Mesenchymal stem cell (in vitro differentiated cells and primary cell): Measurements from ENCODE around the gene GNAT3.

Source experiments
- DNase-seq: peaks from one replicate; pipeline ENCODE4 v3.0.0-alpha.2; 2013
- H2AFZ ChIP-seq: one replicate; pipeline ENCODE4 v1.6.1; 2013; ENCODE audit warnings: low read depth, mild to moderate bottlenecking, control low read depth, inconsistent platforms, low read length, moderate library complexity
- H2AK5ac ChIP-seq: 2 replicates; pipeline ENCODE4 v1.6.1; 2013; ENCODE audit warnings: low read length, moderate library complexity, mild to moderate bottlenecking, inconsistent platforms; ENCODE audit not compliant: severe bottlenecking
- H2BK120ac ChIP-seq: one replicate; pipeline ENCODE4 v1.6.1; 2013; ENCODE audit warnings: low read depth, mild to moderate bottlenecking, inconsistent platforms, low read length, moderate library complexity
- H2BK12ac ChIP-seq, 2 experiments: one replicate each; pipeline ENCODE4 v1.6.1; 2013; ENCODE audit warnings: inconsistent platforms in 2 of 2, low read length in 2 of 2, mild to moderate bottlenecking in 2 of 2, moderate library complexity in 2 of 2, control low read depth in 1 of 2
- H2BK15ac ChIP-seq: one replicate; pipeline ENCODE4 v1.6.1; 2013; ENCODE audit warnings: mild to moderate bottlenecking, low read depth, inconsistent platforms; ENCODE audit not compliant: poor library complexity, severe bottlenecking
- H2BK5ac ChIP-seq: 2 replicates; pipeline ENCODE4 v1.6.1; 2013; ENCODE audit warnings: low read depth, mild to moderate bottlenecking, low read length, control low read depth, inconsistent platforms; ENCODE audit not compliant: poor library complexity, severe bottlenecking
- H3K14ac ChIP-seq, 2 experiments: one replicate each; pipeline ENCODE4 v1.6.1; 2013; ENCODE audit warnings: inconsistent platforms in 2 of 2, low read length in 2 of 2, control low read depth in 1 of 2, mild to moderate bottlenecking in 1 of 2, moderate library complexity in 1 of 2
- H3K18ac ChIP-seq, 2 experiments: one replicate each; pipeline ENCODE4 v1.6.1; 2013; ENCODE audit warnings: inconsistent platforms in 2 of 2, low read length in 2 of 2, control low read depth in 1 of 2, low read depth in 1 of 2, mild to moderate bottlenecking in 1 of 2
- H3K23ac ChIP-seq, 2 experiments: one replicate each; pipeline ENCODE4 v1.6.1; 2013; ENCODE audit warnings: inconsistent platforms in 2 of 2, low read length in 2 of 2, mild to moderate bottlenecking in 2 of 2, moderate library complexity in 2 of 2, control low read depth in 1 of 2
- H3K27ac ChIP-seq: 2 replicates; pipeline ENCODE4 v1.5.1; 2013; ENCODE audit warnings: mild to moderate bottlenecking, moderate library complexity, low read length, control low read depth, inconsistent platforms; ENCODE audit not compliant: poor library complexity, severe bottlenecking
- H3K27me3 ChIP-seq, 2 experiments: 2 replicates each; pipeline versions ENCODE4 v1.6.1 to v1.7.0; 2013; ENCODE audit warnings: low read length in 2 of 2, mild to moderate bottlenecking in 2 of 2, moderate library complexity in 2 of 2, control low read depth in 1 of 2, inconsistent platforms in 1 of 2; ENCODE audit not compliant: control insufficient read depth in 1 of 2, insufficient read depth in 1 of 2
- H3K36me3 ChIP-seq, 2 experiments: 2 replicates each; pipeline versions ENCODE4 v1.6.1 to v1.7.0; 2013; ENCODE audit warnings: low read length in 2 of 2, control low read depth in 1 of 2, inconsistent platforms in 1 of 2, low read depth in 1 of 2, mild to moderate bottlenecking in 1 of 2; ENCODE audit not compliant: insufficient read depth in 2 of 2, control insufficient read depth in 1 of 2
- H3K4ac ChIP-seq, 2 experiments: one replicate each; pipeline ENCODE4 v1.6.1; 2013; ENCODE audit warnings: inconsistent platforms in 2 of 2, low read length in 2 of 2, mild to moderate bottlenecking in 2 of 2, moderate library complexity in 2 of 2, control low read depth in 1 of 2, low read depth in 1 of 2
- H3K4me1 ChIP-seq: 2 replicates; pipeline ENCODE4 v1.6.1; 2013; ENCODE audit warnings: low read depth, low read length, control low read depth; ENCODE audit not compliant: control insufficient read depth, insufficient read depth
- H3K4me2 ChIP-seq: 2 replicates; pipeline ENCODE4 v1.6.1; 2013; ENCODE audit warnings: low read length, mild to moderate bottlenecking, inconsistent platforms; ENCODE audit not compliant: poor library complexity, severe bottlenecking
- H3K4me3 ChIP-seq, 2 experiments: 2 replicates each; pipeline versions ENCODE4 v1.5.1 to v1.7.0; 2013; ENCODE audit warnings: low read length in 2 of 2, mild to moderate bottlenecking in 2 of 2, control low read depth in 1 of 2, low read depth in 1 of 2; ENCODE audit not compliant: insufficient read depth in 1 of 2
- H3K79me1 ChIP-seq: replicated peaks from 2 replicates; pipeline ENCODE4 v1.6.1; 2013; ENCODE audit warnings: mild to moderate bottlenecking, control low read depth, low read length, inconsistent platforms; ENCODE audit not compliant: poor library complexity, severe bottlenecking
- H3K9ac ChIP-seq: 2 replicates; pipeline ENCODE4 v1.7.0; 2013; ENCODE audit warnings: mild to moderate bottlenecking, low read length, moderate library complexity
- H3K9me3 ChIP-seq: 2 replicates; pipeline ENCODE4 v1.7.0; 2013; ENCODE audit warnings: mild to moderate bottlenecking, low read length; ENCODE audit not compliant: control insufficient read depth
- H4K8ac ChIP-seq: one replicate; pipeline ENCODE4 v1.6.1; 2013; ENCODE audit warnings: inconsistent platforms, mild to moderate bottlenecking, low read length, moderate library complexity
- H4K91ac ChIP-seq: one replicate; pipeline ENCODE4 v1.6.1; 2013; ENCODE audit warnings: mild to moderate bottlenecking, low read length, inconsistent platforms
- WGBS: methylation state at CpG from one replicate; pipeline ENCODE4 v1.1.7; 2013; ENCODE audit warnings: mixed read lengths; 5-methylcytosine and 5-hydroxymethylcytosine counted together

The GNAT3 gene

DNA sequence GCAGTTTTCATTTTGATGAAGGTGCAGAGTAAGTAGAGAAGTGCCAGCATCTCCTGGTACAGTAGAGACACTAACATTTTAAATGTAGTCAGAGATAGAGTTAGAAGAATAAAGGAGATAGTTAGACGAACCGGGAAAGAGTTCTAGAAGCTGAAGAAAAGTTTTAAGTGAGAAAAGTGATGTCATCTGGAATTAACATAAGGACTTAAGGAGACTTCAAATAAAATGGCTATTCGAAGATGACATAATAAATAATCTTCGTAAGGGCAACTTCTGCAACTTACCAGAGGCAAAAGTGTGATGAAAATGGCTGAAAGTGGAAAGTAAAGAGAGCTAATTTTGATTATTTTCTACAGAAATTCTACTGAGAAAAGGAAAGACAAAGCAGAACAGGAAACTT lies 20.4 kb downstream of the GNAT3 start:
- no peak overlapping the region for H3K4ac ChIP-seq
- no peak overlapping the region for H3K4me2 ChIP-seq
- H4K91ac ChIP-seq: no peak overlapping the region
- WGBS: 84% methylated on average over 4 of the region's 4 CpGs
- DNase-seq: no peak
- H3K27me3 ChIP-seq: no peaks in the 10 kb centered on the region
- H3K18ac ChIP-seq: no peak overlapping the region
- no peak overlapping the region for H3K9ac ChIP-seq
- no peaks in the 10 kb centered on the region for H3K4me1 ChIP-seq
- H3K4me3 ChIP-seq: no peak overlapping the region
- no peak overlapping the region for H3K14ac ChIP-seq
- H2AK5ac ChIP-seq: no peak overlapping the region
- H4K8ac ChIP-seq: no peak overlapping the region
- H3K9me3 ChIP-seq: no peaks in the 10 kb centered on the region
- no peak overlapping the region for H2BK15ac ChIP-seq
- no peak overlapping the region for H2BK120ac ChIP-seq
- H2BK5ac ChIP-seq: no peak overlapping the region
- no peak overlapping the region for H3K27ac ChIP-seq
- H3K79me1 ChIP-seq: no peaks in the 10 kb centered on the region
- H3K36me3 ChIP-seq: no peaks in the 10 kb centered on the region
- no peak overlapping the region for H3K23ac ChIP-seq
- no peak overlapping the region for H2AFZ ChIP-seq
- no peak overlapping the region for H2BK12ac ChIP-seq

DNA sequence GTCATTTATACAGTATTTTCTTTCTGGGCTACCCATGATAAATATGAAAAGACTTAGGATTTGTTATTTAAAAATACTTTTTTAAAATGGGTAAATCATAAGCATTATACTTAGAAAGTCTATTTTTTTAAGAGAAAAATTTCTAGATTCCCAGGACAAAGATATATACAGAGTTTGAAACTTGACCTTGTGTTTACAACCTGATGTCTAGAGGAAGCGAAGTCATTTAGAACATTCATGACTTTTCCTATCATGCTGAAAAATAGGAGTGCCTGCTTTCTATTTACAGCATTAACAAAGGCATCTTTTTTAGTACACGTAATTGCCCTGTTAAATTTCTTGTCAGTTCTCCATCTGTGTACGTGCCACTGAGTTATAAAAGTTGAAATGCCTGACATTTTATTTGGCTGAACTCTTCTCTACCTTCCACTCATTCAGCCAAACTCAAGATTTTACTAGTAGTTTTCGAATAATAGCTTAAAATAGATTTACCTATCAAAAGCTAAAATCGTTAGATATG lies 23.0 kb downstream of the GNAT3 start:
- no peak overlapping the region for H3K18ac ChIP-seq
- H2AFZ ChIP-seq: no peak overlapping the region
- no peaks in the 10 kb centered on the region for H3K36me3 ChIP-seq
- H2BK15ac ChIP-seq: no peak overlapping the region
- 38% methylated on average over 3 of the region's 5 CpGs for WGBS
- H3K4ac ChIP-seq: no peak overlapping the region
- no peak overlapping the region for H3K4me2 ChIP-seq
- no peak overlapping the region for H3K4me3 ChIP-seq
- no peaks in the 10 kb centered on the region for H3K79me1 ChIP-seq
- H3K14ac ChIP-seq: no peak overlapping the region
- H3K9me3 ChIP-seq: no peaks in the 10 kb centered on the region
- H3K23ac ChIP-seq: no peak overlapping the region
- no peak overlapping the region for H4K91ac ChIP-seq
- H3K4me1 ChIP-seq: no peaks in the 10 kb centered on the region
- H2BK120ac ChIP-seq: no peak overlapping the region
- no peak overlapping the region for H3K9ac ChIP-seq
- peak; percentile 24 for DNase-seq
- no peak overlapping the region for H3K27ac ChIP-seq
- no peaks in the 10 kb centered on the region for H3K27me3 ChIP-seq
- H2AK5ac ChIP-seq: no peak overlapping the region
- no peak overlapping the region for H4K8ac ChIP-seq
- H2BK5ac ChIP-seq: no peak overlapping the region
- no peak overlapping the region for H2BK12ac ChIP-seq

DNA sequence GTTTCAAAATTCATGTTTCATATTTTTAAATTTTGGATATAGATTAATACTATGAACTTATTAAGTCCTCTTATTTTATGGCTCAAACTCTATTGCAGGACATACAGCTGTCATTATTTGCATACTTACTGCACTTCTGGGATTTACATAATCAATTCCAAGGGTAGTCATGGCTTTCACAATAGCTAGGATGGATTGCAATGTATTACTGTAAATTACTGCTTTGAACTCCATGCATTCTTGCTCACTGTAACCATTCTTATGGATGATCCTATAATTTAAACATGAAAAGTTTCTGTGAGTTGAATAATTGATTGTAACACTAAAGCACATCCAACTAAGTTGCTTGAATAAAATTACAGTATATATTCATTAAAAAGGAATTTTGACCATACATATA lies 23.5 kb downstream of the GNAT3 start:
- Histone ChIP-seq H3K36me3 (no peaks in the 10 kb centered on the region), H3K23ac (no peak overlapping the region), H3K4me3 (no peak overlapping the region), H2BK120ac (no peak overlapping the region), H3K4me1 (no peaks in the 10 kb centered on the region), H3K27ac (no peak overlapping the region), H2BK12ac (no peak overlapping the region), H3K79me1 (no peaks in the 10 kb centered on the region), H3K4me2 (no peak overlapping the region), H4K8ac (no peak overlapping the region), H2AFZ (no peak overlapping the region), H3K27me3 (no peaks in the 10 kb centered on the region), H2AK5ac (no peak overlapping the region), H3K9ac (no peak overlapping the region), H3K14ac (no peak overlapping the region), H3K9me3 (no peaks in the 10 kb centered on the region), H3K4ac (no peak overlapping the region), H4K91ac (no peak overlapping the region), H3K18ac (no peak overlapping the region), H2BK15ac (no peak overlapping the region), H2BK5ac (no peak overlapping the region)
- DNase-seq: peak; percentile 57

DNA sequence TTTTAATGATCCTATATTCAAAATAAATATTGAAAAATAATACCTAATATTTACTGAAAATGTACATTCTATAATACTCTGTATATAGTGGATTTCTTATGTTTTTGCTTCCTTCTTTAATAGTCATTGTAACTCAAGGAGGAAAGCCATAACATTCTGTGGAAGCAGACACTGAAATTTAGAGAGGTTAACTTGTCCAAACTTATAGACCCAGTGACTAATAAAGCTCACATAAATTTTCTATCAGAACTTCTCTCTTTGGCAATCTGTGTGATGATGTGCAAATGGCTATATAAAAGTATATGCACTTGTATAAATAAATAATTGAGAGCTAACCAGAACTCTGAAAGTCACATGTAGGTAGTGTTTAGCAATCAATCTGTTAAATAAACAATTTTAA lies 26.1 kb downstream of the GNAT3 start:
- Histone ChIP-seq H3K4me3 (no peak overlapping the region), H3K36me3 (no peaks in the 10 kb centered on the region), H2AFZ (no peak overlapping the region), H3K79me1 (no peaks in the 10 kb centered on the region), H2BK5ac (no peak overlapping the region), H3K14ac (no peak overlapping the region), H3K18ac (no peak overlapping the region), H3K27me3 (no peaks in the 10 kb centered on the region), H3K4me2 (no peak overlapping the region), H3K9ac (no peak overlapping the region), H2BK15ac (no peak overlapping the region), H3K27ac (no peak overlapping the region), H4K8ac (no peak overlapping the region), H2BK120ac (no peak overlapping the region), H3K9me3 (no peaks in the 10 kb centered on the region), H2BK12ac (no peak overlapping the region), H3K4me1 (no peaks in the 10 kb centered on the region), H2AK5ac (no peak overlapping the region), H3K23ac (no peak overlapping the region), H4K91ac (no peak overlapping the region), H3K4ac (no peak overlapping the region)
- no peak for DNase-seq
